MM.1S (cell line): ENCODE measurements around the gene COBL.

Source experiments
- DNase-seq: peaks from one replicate; pipeline ENCODE4 v3.0.0-alpha.2; 2015
- H2AFZ ChIP-seq: fragments of 300-600 bp; sonication (generic); 2 replicates; pipeline ENCODE4 v1.6.0; 2016; ENCODE audit warnings: antibody characterized with exemption, low read length
- H3F3A ChIP-seq: fragments of 300-600 bp; sonication (generic); 2 replicates; pipeline ENCODE4 v1.6.1; 2016; ENCODE audit warnings: mild to moderate bottlenecking, antibody characterized with exemption, low read length, moderate library complexity, mixed read lengths; ENCODE audit not compliant: insufficient read depth
- H3K27ac ChIP-seq: fragments of 300-600 bp; sonication (generic); 2 replicates; pipeline ENCODE4 v1.5.1; 2016; ENCODE audit warnings: mild to moderate bottlenecking, low read length
- H3K27me3 ChIP-seq: fragments of 300-600 bp; sonication (generic); replicated peaks from 2 replicates; pipeline ENCODE4 v1.6.0; 2016; ENCODE audit warnings: low read length; ENCODE audit not compliant: insufficient read depth
- H3K36me3 ChIP-seq: fragments of 300-600 bp; sonication (generic); replicated peaks from 2 replicates; pipeline ENCODE4 v1.6.1; 2016; ENCODE audit warnings: mild to moderate bottlenecking, low read length, mixed read lengths; ENCODE audit not compliant: insufficient read depth
- H3K4me1 ChIP-seq: fragments of 300-600 bp; sonication (generic); 2 replicates; pipeline ENCODE4 v1.6.1; 2016; ENCODE audit warnings: low read length, mixed read lengths
- H3K4me2 ChIP-seq: fragments of 300-600 bp; sonication (generic); 2 replicates; pipeline ENCODE4 v1.6.0; 2016; ENCODE audit warnings: low read depth, low read length
- H3K4me3 ChIP-seq: fragments of 300-600 bp; sonication (generic); 2 replicates; pipeline ENCODE4 v1.5.1; 2016; ENCODE audit warnings: low read length, mixed read lengths
- H3K79me2 ChIP-seq: fragments of 300-600 bp; sonication (generic); 2 replicates; pipeline ENCODE4 v1.6.1; 2016; ENCODE audit warnings: mixed run types, low read length, mixed read lengths
- H3K9ac ChIP-seq: fragments of 300-600 bp; sonication (generic); 2 replicates; pipeline ENCODE4 v1.6.1; 2016; ENCODE audit warnings: low read length, mixed read lengths
- H3K9me2 ChIP-seq: fragments of 300-600 bp; sonication (generic); replicated peaks from 2 replicates; pipeline ENCODE4 v1.6.1; 2016; ENCODE audit warnings: mild to moderate bottlenecking, low read length, mixed read lengths; ENCODE audit not compliant: insufficient read depth
- H3K9me3 ChIP-seq: fragments of 300-600 bp; sonication (generic); replicated peaks from 2 replicates; pipeline ENCODE4 v1.6.1; 2016; ENCODE audit warnings: mild to moderate bottlenecking, low read length, mixed read lengths; ENCODE audit not compliant: insufficient read depth
- H4K20me1 ChIP-seq: fragments of 300-600 bp; sonication (generic); 2 replicates; pipeline ENCODE4 v1.6.1; 2016; ENCODE audit warnings: mild to moderate bottlenecking, low read length, moderate library complexity, mixed read lengths; ENCODE audit not compliant: insufficient read depth
- CTCF ChIP-seq: fragments of 300-600 bp; sonication (generic); IDR thresholded peaks from 2 replicates; pipeline ENCODE4 v1.5.1; 2016; ENCODE audit warnings: antibody characterized with exemption, low read length, mixed read lengths
- EZH2 ChIP-seq: fragments of 300-600 bp; sonication (generic); optimal IDR thresholded peaks from 2 replicates; pipeline ENCODE3; 2017; ENCODE audit warnings: low read depth, mild to moderate bottlenecking, antibody characterized with exemption, low read length, mixed read lengths
- EZH2phosphoT487 ChIP-seq: fragments of 300-600 bp; sonication (generic); IDR thresholded peaks from 2 replicates; pipeline ENCODE4 v1.6.1; 2018; ENCODE audit warnings: antibody characterized with exemption, low read length

The COBL gene

GRCh38 chr7:51034521-51035264 lies 281.9 kb downstream of the COBL start:
- Histone ChIP-seq H3K9ac (no peak overlapping the region), H4K20me1 (no peaks in the 10 kb centered on the region), H3K27me3 (no peaks in the 10 kb centered on the region), H3K4me2 (no peak overlapping the region), H3K4me3 (no peak overlapping the region), H3K36me3 (no peaks in the 10 kb centered on the region), H3K4me1 (no peaks in the 10 kb centered on the region), H3K27ac (no peak overlapping the region), H3F3A (no peaks in the 10 kb centered on the region), H2AFZ (no peak overlapping the region), H3K9me3 (no peaks in the 10 kb centered on the region), H3K9me2 (no peaks in the 10 kb centered on the region), H3K79me2 (no peaks in the 10 kb centered on the region)
- DNase-seq, result no peak
- TF ChIP-seq EZH2, result no peak
- no peak for TF ChIP-seq CTCF
- TF ChIP-seq EZH2phosphoT487, result no peak

- Histone ChIP-seq H3F3A (no peaks in the 10 kb centered on the region), H3K27me3 (no peaks in the 10 kb centered on the region), H3K27ac (no peak overlapping the region), H3K9ac (no peak overlapping the region), H3K4me2 (no peak overlapping the region), H3K4me1 (no peaks in the 10 kb centered on the region), H3K9me3 (no peaks in the 10 kb centered on the region), H3K9me2 (no peaks in the 10 kb centered on the region), H2AFZ (no peak overlapping the region), H3K79me2 (no peaks in the 10 kb centered on the region), H4K20me1 (no peaks in the 10 kb centered on the region), H3K4me3 (no peak overlapping the region), H3K36me3 (no peaks in the 10 kb centered on the region)
- TF ChIP-seq EZH2phosphoT487, result no peak
- no peak for DNase-seq
These were observed 282.7 kb downstream of the COBL start for GRCh38 chr7:51033727-51034520.

DNA sequence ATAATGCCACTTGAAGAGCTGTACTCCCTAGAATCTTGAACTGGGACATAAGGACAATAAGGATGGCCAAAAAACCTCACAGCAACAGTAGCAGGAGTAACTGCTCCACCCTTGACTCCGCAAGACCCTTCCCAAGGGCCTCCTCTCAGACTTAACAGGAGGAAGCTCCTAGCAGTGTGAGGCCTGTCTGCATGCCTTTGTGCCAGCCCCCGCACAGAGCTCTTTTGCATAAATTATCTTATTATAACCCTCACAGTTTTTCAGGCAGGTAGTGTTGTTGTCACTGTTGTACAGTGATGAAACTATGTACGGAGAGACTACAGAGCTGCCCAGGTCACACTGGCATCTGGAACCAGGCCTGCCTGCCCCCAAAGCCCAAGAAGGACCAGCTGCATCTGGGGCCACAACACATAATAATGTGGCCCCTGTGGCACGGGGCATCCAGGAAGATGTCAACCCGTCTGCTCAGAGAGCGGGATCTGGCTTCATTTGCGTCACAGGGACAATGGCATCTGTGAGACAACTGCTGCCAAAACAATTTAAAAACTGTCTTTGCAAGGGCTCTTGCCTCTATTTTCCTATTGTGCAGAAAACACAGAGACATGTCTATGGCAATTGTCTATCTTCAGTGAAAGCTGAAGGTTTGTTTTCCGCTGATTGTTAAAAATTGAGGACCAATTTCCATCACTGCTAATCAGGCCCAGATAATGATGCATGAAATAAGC lies 284.7 kb downstream of the COBL start:
- no peak for DNase-seq
- Histone ChIP-seq H3K9me2 (no peaks in the 10 kb centered on the region), H3K79me2 (no peaks in the 10 kb centered on the region), H3K27ac (no peak overlapping the region), H3K27me3 (no peaks in the 10 kb centered on the region), H4K20me1 (no peaks in the 10 kb centered on the region), H3K36me3 (no peaks in the 10 kb centered on the region), H3K4me2 (no peak overlapping the region), H3K4me3 (no peak overlapping the region), H3F3A (no peaks in the 10 kb centered on the region), H2AFZ (no peak overlapping the region), H3K9me3 (no peaks in the 10 kb centered on the region), H3K4me1 (no peaks in the 10 kb centered on the region), H3K9ac (no peak overlapping the region)
- TF ChIP-seq EZH2 (no peak), CTCF (no peak), EZH2phosphoT487 (no peak)
